ENCODE data around the gene PLAAT3. TPM values are rescaled to one million over a fixed set of nuclear protein-coding genes. Genes with fewer than 3 reads are reported as not detected.
"Not testable (repeated sequence)": the region's sequence is repeated elsewhere in the genome, so short reads cannot be mapped to it uniquely, and the experiment has no call there.

PLAAT3 gene
- total RNA-seq, 2 experiments from 2014 or later, result 15.8 to 17.3 TPM

DNA sequence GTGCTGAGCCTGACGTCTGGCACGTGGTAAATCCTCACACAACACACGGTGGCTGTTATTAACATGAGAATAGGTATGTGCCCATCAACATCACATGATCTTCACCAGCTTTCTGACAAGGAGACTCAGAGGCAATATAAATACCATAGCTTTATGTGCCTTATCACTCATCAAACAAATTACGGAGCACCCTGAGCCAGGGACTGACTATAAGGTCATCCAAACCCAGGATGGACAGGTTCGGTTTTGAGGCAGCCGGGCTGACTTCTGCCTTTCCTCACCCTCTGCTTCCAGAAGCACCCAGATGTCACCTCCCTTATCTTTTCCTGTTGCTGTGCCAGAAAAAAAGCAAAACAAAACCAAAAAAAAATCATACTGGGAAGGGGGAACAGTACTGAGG lies 5.7 kb upstream of the PLAAT3 start:
- Mint-ChIP-seq H3K27ac (no peak overlapping the region), H3K27me3 (no peaks in the 10 kb centered on the region), H3K4me1 (peaks cover 7% of the 10 kb centered on the region), H3K9me3 (no peaks in the 10 kb centered on the region), H3K4me3 (no peak overlapping the region), H3K36me3 (no peaks in the 10 kb centered on the region)
- POLR2A ChIA-PET, result no interaction called here
- no peak for ATAC-seq (ENCODE audit: low read depth)
- DNase-seq, result no peak

GRCh38 chr11:63617686-63618085 lies 3.5 kb upstream of the PLAAT3 start:
- POLR2A ChIA-PET, H3K27ac Mint-ChIP-seq, H3K4me3 Mint-ChIP-seq: not testable (repeated sequence)

GRCh38 chr11:63616953-63617352 lies 2.7 kb upstream of the PLAAT3 start:
- Mint-ChIP-seq H3K9me3 (no peaks in the 10 kb centered on the region), H3K36me3 (no peaks in the 10 kb centered on the region), H3K27me3 (no peaks in the 10 kb centered on the region), H3K4me1 (peaks cover 14% of the 10 kb centered on the region), H3K4me3 (no peak overlapping the region), H3K27ac (no peak overlapping the region)
- DNase-seq (no peak), ATAC-seq (ENCODE audit: low read depth) (no peak)
- POLR2A ChIA-PET, result no interaction called here

More at GRCh38 chr11:63617686-63618085, 3.5 kb upstream of the PLAAT3 start:
- H3K4me1 Mint-ChIP-seq, result peaks cover 12% of the 10 kb centered on the region
- ATAC-seq (ENCODE audit: low read depth); H3K9me3 Mint-ChIP-seq; DNase-seq; H3K36me3 Mint-ChIP-seq; H3K27me3 Mint-ChIP-seq: not testable (repeated sequence)

DNA sequence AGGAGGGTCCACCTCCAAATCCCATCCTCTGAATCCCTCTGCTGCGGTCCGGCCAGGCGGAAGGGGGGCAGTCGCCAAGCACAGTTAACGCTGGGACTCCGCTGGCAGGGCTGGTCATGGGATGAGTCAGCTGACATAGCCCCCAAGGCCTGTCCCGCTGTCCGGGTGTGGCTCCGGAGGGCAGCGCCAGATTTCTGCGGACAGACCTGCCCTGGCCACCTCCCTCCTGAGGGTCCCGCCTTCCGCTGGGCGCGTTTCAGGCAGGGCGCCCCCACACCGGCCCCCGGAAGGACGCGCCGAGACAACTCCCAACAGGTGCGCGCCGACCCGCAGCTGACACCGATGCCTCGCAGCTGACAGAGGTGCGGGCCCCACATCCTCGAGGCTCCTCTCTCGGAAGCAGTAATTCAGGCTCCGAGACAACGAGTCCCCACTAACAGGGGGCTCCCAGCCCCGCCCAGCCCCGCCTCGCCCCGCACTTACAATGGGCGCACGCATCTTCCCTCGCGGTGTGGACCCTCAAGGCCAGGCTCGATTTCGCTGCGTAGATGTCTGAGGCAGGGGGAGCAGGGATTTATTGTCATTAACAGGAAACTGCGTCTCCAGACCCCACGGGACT lies 607 bp downstream of the PLAAT3 start:
- peak; percentile 75 for ATAC-seq (ENCODE audit: low read depth)
- peak overlapping the region; percentile 75 for H3K27ac Mint-ChIP-seq
- no peaks in the 10 kb centered on the region for H3K27me3 Mint-ChIP-seq
- H3K9me3 Mint-ChIP-seq, result no peaks in the 10 kb centered on the region
- DNase-seq, result peak; percentile 62
- POLR2A ChIA-PET, result interaction anchor here (0.7 to 1.8 kb wide), 3 partner anchors 13 to 77 kb away, joined by 3 to 11 read pairs (median 3); partner anchors contain the start of gene PLAAT4
- peaks cover 10% of the 10 kb centered on the region for H3K4me1 Mint-ChIP-seq
- H3K36me3 Mint-ChIP-seq, result no peaks in the 10 kb centered on the region
- H3K4me3 Mint-ChIP-seq, result peak overlapping the region; percentile 87

DNA sequence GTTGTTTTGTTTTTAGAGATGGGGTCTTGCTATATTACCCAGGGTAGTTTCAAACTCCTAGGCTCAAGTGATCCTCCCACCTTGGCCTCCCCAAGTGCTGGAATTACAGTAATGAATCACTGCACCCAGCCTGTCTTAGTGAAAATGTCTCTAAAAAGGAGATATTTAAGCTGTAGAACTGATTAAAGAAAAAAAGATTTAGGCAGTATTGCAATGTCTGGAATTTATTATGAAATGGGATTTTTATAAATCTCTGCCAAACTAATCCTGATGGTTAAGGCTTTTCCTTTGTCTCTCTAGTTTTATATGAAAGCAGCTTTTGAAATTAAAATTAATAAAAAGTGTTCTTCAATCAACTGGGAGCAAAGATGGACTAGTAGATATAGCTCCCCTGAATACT lies 2.1 kb downstream of the PLAAT3 start:
- Mint-ChIP-seq H3K4me3 (no peak overlapping the region), H3K36me3 (no peaks in the 10 kb centered on the region), H3K9me3 (no peaks in the 10 kb centered on the region), H3K27me3 (no peaks in the 10 kb centered on the region), H3K27ac (no peak overlapping the region), H3K4me1 (peaks cover 10% of the 10 kb centered on the region)
- POLR2A ChIA-PET, result no interaction called here
- DNase-seq (no peak), ATAC-seq (ENCODE audit: low read depth) (no peak)

DNA sequence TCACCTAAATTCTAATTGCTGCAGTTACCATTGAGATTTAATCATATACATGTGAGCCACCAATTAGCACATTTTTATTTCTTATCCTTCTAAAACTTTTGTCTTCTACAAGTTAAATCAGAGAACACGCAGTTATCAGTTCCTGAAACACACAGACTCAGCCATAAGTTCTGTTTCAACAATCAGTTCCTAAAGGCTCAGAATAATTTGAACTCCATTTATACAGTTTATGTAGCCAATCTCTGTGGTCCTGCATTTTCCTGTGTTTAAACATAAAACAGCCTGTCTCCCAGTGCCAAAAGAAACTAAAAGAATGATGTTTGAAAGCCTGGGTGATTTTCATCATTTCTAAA lies 2.9 kb downstream of the PLAAT3 start:
- Mint-ChIP-seq H3K27me3 (no peaks in the 10 kb centered on the region), H3K9me3 (no peaks in the 10 kb centered on the region), H3K4me1 (peaks cover 10% of the 10 kb centered on the region), H3K36me3 (no peaks in the 10 kb centered on the region), H3K4me3 (no peak overlapping the region), H3K27ac (no peak overlapping the region)
- no peak for ATAC-seq (ENCODE audit: low read depth)
- no peak for DNase-seq
- POLR2A ChIA-PET, result no interaction called here

DNA sequence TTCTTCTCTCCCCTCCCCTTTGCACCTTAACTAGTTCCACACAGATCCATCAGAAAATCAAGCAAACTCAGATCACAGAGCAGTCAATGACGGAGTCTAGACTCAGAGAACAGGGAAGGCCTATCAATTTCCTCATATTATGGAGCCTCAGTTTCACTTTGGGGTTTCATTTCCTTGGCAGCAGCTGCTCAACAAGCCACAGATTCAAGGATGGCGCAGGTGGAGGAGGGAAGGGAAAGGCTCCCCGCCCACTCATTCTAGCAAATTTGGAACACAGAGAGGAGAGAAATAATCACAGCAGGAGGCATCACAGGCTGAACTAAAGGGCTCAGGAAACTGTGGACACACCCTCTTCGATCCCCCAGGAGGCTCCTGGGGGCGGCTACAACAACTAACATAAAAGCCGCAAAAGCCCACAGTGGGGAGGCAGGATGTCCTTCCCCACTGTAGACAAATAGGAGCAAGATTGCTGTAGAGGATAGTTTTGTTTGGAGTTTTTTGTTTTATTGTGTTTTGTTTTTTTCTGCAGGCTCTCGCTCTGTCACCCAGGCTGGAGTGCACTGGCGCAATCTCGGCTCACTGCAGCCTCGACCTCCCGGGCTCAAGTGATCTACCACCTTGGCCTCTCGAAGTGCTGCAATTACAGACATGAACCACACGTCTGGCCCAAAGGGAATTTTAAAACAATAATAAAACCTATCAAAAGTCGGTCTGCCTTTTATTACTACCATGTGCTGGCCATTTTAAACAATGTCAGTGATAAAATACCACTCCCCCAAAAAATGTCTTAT lies 3.4 kb downstream of the PLAAT3 start:
- no peak for DNase-seq
- no peak for ATAC-seq (ENCODE audit: low read depth)
- H3K9me3 Mint-ChIP-seq, result no peaks in the 10 kb centered on the region
- H3K36me3 Mint-ChIP-seq, result no peaks in the 10 kb centered on the region
- peaks cover 10% of the 10 kb centered on the region for H3K4me1 Mint-ChIP-seq
- POLR2A ChIA-PET, result no interaction called here
- H3K4me3 Mint-ChIP-seq, result no peak overlapping the region
- H3K27ac Mint-ChIP-seq, result no peak overlapping the region
- no peaks in the 10 kb centered on the region for H3K27me3 Mint-ChIP-seq

DNA sequence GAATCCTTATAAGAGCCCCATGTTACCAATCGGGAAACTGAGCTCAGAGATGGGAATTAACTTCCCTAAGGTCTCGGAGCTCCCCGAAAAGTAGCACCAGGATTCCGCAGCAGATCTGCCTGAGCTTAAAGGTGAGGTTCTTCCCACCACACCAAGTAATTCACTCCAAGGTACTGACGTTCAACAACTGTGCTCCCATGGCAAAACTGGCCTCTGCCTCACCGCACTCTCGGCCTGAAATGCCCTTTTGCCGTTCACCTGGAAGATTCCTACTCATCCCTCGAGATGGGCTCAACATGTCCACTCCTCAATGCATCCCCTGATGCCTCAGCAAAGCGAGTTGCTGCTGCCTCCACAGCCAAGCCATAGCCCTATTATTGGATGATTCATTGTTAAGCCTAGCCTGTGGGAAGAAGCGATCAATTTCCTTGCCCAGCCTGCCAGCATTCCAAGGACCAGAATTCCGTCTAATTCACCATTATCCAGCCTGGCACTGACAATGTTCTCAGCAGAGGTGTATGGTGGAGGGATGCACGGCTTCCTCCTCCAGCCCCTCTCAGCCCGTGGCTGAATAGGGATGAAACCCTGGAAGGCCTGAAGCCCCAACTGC lies 4.2 kb downstream of the PLAAT3 start:
- ATAC-seq (ENCODE audit: low read depth) (no peak), DNase-seq (no peak)
- Mint-ChIP-seq H3K4me1 (peaks cover 10% of the 10 kb centered on the region), H3K9me3 (no peaks in the 10 kb centered on the region), H3K27ac (no peak overlapping the region), H3K27me3 (no peaks in the 10 kb centered on the region), H3K4me3 (no peak overlapping the region), H3K36me3 (no peaks in the 10 kb centered on the region)
- POLR2A ChIA-PET, result interaction anchor here (0.6 to 1.9 kb wide), 2 partner anchors 59 to 661 kb away, joined by 4 to 6 read pairs; no protein-coding TSS in a partner anchor

GRCh38 chr11:63609536-63609935 lies 4.7 kb downstream of the PLAAT3 start:
- Mint-ChIP-seq H3K36me3 (no peaks in the 10 kb centered on the region), H3K27ac (no peak overlapping the region), H3K9me3 (no peaks in the 10 kb centered on the region), H3K4me3 (no peak overlapping the region), H3K4me1 (peaks cover 9% of the 10 kb centered on the region), H3K27me3 (no peaks in the 10 kb centered on the region)
- no peak for DNase-seq
- POLR2A ChIA-PET, result interaction anchor here (0.6 to 1.9 kb wide), 2 partner anchors 58 to 661 kb away, joined by 4 to 6 read pairs; no protein-coding TSS in a partner anchor
- ATAC-seq (ENCODE audit: low read depth), result no peak

GRCh38 chr11:63608353-63609345 lies 5.6 kb downstream of the PLAAT3 start:
- POLR2A ChIA-PET, result interaction anchor here (1.9 kb wide), 1 partner anchor 57 kb away, joined by 4 read pairs; no protein-coding TSS in a partner anchor
- no peak for DNase-seq

GRCh38 chr11:63603180-63603518 lies 11.1 kb downstream of the PLAAT3 start:
- Mint-ChIP-seq H3K4me3 (no peak overlapping the region), H3K27ac (no peak overlapping the region), H3K4me1 (peaks cover 3% of the 10 kb centered on the region), H3K9me3 (no peaks in the 10 kb centered on the region), H3K36me3 (peaks cover 1% of the 10 kb centered on the region), H3K27me3 (no peaks in the 10 kb centered on the region)
- POLR2A ChIA-PET, result no interaction called here
- DNase-seq, result no peak
- ATAC-seq (ENCODE audit: low read depth), result no peak

More at GRCh38 chr11:63608353-63609345, 5.6 kb downstream of the PLAAT3 start:
- Mint-ChIP-seq H3K27ac (no peak overlapping the region), H3K4me1 (peaks cover 7% of the 10 kb centered on the region), H3K27me3 (no peaks in the 10 kb centered on the region), H3K9me3 (no peaks in the 10 kb centered on the region), H3K4me3 (no peak overlapping the region), H3K36me3 (no peaks in the 10 kb centered on the region)
- ATAC-seq (ENCODE audit: low read depth), result no peak

DNA sequence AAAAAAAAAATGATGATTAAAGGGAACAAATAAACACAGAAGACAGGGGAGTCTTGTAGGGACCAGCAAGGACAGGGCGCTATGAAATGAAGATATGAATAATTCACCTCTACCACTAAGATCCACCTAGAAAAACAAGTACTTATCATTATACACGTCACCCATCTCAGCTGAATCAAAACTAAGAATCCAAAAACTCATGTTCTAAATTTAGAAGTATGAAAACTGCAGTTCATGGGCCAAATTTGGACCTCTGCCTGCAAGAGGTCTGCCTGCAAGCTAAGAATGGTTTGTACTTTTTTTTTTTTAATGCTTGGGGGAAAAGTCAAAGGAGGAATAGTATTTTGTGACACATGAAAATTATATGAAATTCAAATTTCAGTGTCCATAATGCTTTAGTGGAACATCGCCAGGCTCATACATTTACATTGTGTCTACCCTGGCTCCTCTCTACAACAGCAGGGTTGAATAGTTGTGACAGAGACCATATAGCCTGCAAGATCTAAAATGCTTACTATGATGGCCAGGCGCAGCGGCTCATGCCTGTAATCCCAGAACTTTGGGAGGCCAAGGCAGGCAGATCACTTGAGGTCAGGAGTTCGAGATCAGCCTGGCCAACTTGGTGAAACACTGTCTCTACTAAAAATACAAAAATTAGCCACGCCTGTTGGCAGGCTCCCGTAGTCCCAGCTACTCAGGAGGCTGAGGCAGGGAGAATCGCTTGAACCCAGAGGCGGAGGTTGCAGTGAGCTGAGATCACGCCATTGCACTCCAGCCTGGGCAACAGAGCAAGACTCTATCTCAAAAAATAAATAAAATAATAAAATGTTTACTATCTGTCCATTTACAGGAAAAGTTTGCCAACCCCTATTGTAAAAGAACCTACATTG lies 11.7 kb downstream of the PLAAT3 start:
- H3K4me3 Mint-ChIP-seq; H3K27ac Mint-ChIP-seq; DNase-seq; ATAC-seq (ENCODE audit: low read depth); POLR2A ChIA-PET; H3K4me1 Mint-ChIP-seq; H3K36me3 Mint-ChIP-seq; H3K9me3 Mint-ChIP-seq; H3K27me3 Mint-ChIP-seq: not testable (repeated sequence)

Data from activated naive CD8-positive, alpha-beta T cell treated with anti-CD3 and anti-CD28 coated beads, Interleukin-2, amount 10 ng/mL, durations not matched to agents 7 days and 5 days (primary cell).